AG09319 (cell line): Measurements from ENCODE around the gene TALDO1.

Source experiments
- DNase-seq: peaks from one replicate; pipeline ENCODE4 v3.0.0-alpha.2; 2010; ENCODE audit warnings: low read depth; ENCODE audit errors: extremely low read depth
- CTCF ChIP-seq: IDR thresholded peaks from 2 replicates; pipeline ENCODE4 v1.5.1; 2011; ENCODE audit warnings: low read depth, mild to moderate bottlenecking, inconsistent platforms, low read length, moderate library complexity

TALDO1 gene

GRCh38 chr11:788009-788640, 40.9 kb downstream of the TALDO1 start:
- TF ChIP-seq CTCF = no peak
- no peak for DNase-seq

- no peak for TF ChIP-seq CTCF
- DNase-seq = no peak
Observed at GRCh38 chr11:788953-789940, 42.0 kb downstream of the TALDO1 start.

- DNase-seq = no peak
- TF ChIP-seq CTCF = no peak
Observed at GRCh38 chr11:789943-790342, 42.7 kb downstream of the TALDO1 start, which contains the start of gene CEND1. TSS of gene CEND1 (minus strand) at chr11:790090. CDS start at chr11:788576, 1,514 bp downstream.

GRCh38 chr11:790721-791564, 43.7 kb downstream of the TALDO1 start:
- TF ChIP-seq CTCF = no peak
- DNase-seq = no peak

GRCh38 chr11:791658-792534, 44.6 kb downstream of the TALDO1 start:
- no peak for DNase-seq
- TF ChIP-seq CTCF = no peak

- no peak for DNase-seq
- TF ChIP-seq CTCF = no peak
Observed at GRCh38 chr11:792535-792821, 45.2 kb downstream of the TALDO1 start.
